Small intestine (tissue), 7 donors: ENCODE data around the gene FANCI. TPM values are rescaled to one million over a fixed set of nuclear protein-coding genes. Genes with fewer than 3 reads are reported as not detected.
"Not testable (repeated sequence)": the region's sequence is repeated elsewhere in the genome, so short reads cannot be mapped to it uniquely, and the experiment has no call there.

Experiments used
- DNase-seq, 2 donors: peaks; one replicate each; pipeline versions ENCODE4 v3.0.0 to v3.0.0-alpha.2; 2013
- FAIRE-seq: peaks from 2 replicates; lab custom pipeline; 2012; peaks lifted over from hg19 to GRCh38; lab: Jason Lieb, UNC
- H3K27ac ChIP-seq, 3 donors: one replicate each; pipeline ENCODE4 v1.5.1; 2013; ENCODE audit warnings: low read length in 2 of 3, mild to moderate bottlenecking in 2 of 3, control low read depth in 1 of 3, inconsistent platforms in 1 of 3, low read depth in 1 of 3, moderate library complexity in 1 of 3
- H3K27me3 ChIP-seq, 3 donors: one replicate each; pipeline ENCODE4 v1.6.1; 2013; ENCODE audit warnings: low read length in 3 of 3, inconsistent platforms in 1 of 3; ENCODE audit not compliant: control insufficient read depth in 3 of 3, insufficient read depth in 3 of 3
- H3K36me3 ChIP-seq, 3 donors: one replicate each; pipeline ENCODE4 v1.6.1; 2013; ENCODE audit warnings: low read length in 3 of 3, inconsistent platforms in 1 of 3, low read depth in 1 of 3, mild to moderate bottlenecking in 1 of 3, moderate library complexity in 1 of 3; ENCODE audit not compliant: control insufficient read depth in 3 of 3, insufficient read depth in 2 of 3
- H3K4me1 ChIP-seq, 3 donors: one replicate each; pipeline ENCODE4 v1.6.1; 2013; ENCODE audit warnings: low read length in 2 of 3, inconsistent platforms in 1 of 3, low read depth in 1 of 3, mild to moderate bottlenecking in 1 of 3, moderate library complexity in 1 of 3; ENCODE audit not compliant: control insufficient read depth in 3 of 3, insufficient read depth in 2 of 3
- H3K4me3 ChIP-seq, 3 donors: one replicate each; pipeline ENCODE4 v1.5.1; 2013; ENCODE audit warnings: low read length in 3 of 3, control low read depth in 1 of 3, inconsistent platforms in 1 of 3, low read depth in 1 of 3, mild to moderate bottlenecking in 1 of 3, moderate library complexity in 1 of 3
- H3K9me3 ChIP-seq, 2 donors: one replicate each; pipeline ENCODE4 v1.6.1; 2013; ENCODE audit warnings: low read depth in 1 of 2, low read length in 1 of 2; ENCODE audit not compliant: control insufficient read depth in 2 of 2, insufficient read depth in 1 of 2
- WGBS, 3 donors: extraction: QIAGEN DNeasy Blood & Tissue Kit; methylation state at CpG; one replicate each; pipeline ENCODE4 v1.1.7; 2013; 5-methylcytosine and 5-hydroxymethylcytosine counted together
- polyA plus RNA-seq, 4 donors: library from polyadenylated mRNA; stranded (reverse) in 3 of 4; unstranded in 1 of 4; fragments of 200-250 nt in 3 of 4; fragments of 120-200 nt in 1 of 4; gene quantifications; one replicate each; pipeline versions ENCODE4 v1.2.1 to v1.2.3, GENCODE V29; 2013
- donor health status: healthy with polysubstance abuse.
- donor health status: control.
- donor health status: control.
- donor health status: Bipolar disorder and iron deficiency.
- donor health status: healthy.

FANCI gene
- polyA plus RNA-seq, 4 donors: 1.6 to 21.6 (median 7.9) TPM

- Histone ChIP-seq H3K9me3 (no peaks in the 10 kb centered on the region), H3K4me1 (no peaks in the 10 kb centered on the region), H3K27me3 (no peaks in the 10 kb centered on the region), H3K4me3 (no peak overlapping the region), H3K36me3 (no peaks in the 10 kb centered on the region), H3K27ac (no peak overlapping the region)
- FAIRE-seq (no peak), DNase-seq (no peak)
- 82 to 87% (median 87%) methylated on average over 7 of the region's 7 CpGs for WGBS, 3 donors
These were observed 16.4 kb upstream of the FANCI start for GRCh38 chr15:89227425-89227824.

GRCh38 chr15:89230277-89230676, 13.5 kb upstream of the FANCI start:
- Histone ChIP-seq H3K27ac (no peak overlapping the region), H3K27me3 (no peaks in the 10 kb centered on the region), H3K9me3 (no peaks in the 10 kb centered on the region), H3K4me3 (no peak overlapping the region), H3K4me1 (no peaks in the 10 kb centered on the region), H3K36me3 (no peaks in the 10 kb centered on the region)
- 32 to 42% (median 37%) methylated on average over 5 of the region's 5 CpGs for whole genome bisulfite sequencing, 3 donors
- no peak for DNase-seq
- no peak for FAIRE-seq

- no peaks in the 10 kb centered on the region for H3K36me3 ChIP-seq
- H3K4me3 ChIP-seq: no peak overlapping the region
- no peaks in the 10 kb centered on the region for H3K4me1 ChIP-seq
- H3K27me3 ChIP-seq: no peaks in the 10 kb centered on the region
- H3K9me3 ChIP-seq: no peaks in the 10 kb centered on the region
- FAIRE-seq (no peak), DNase-seq (no peak)
- H3K27ac ChIP-seq: no peak overlapping the region
These were observed 11.9 kb upstream of the FANCI start for GRCh38 chr15:89231832-89232231.

- H3K4me1 ChIP-seq, H3K4me3 ChIP-seq, H3K27ac ChIP-seq, H3K36me3 ChIP-seq, FAIRE-seq, H3K27me3 ChIP-seq, H3K9me3 ChIP-seq, DNase-seq: not testable (repeated sequence)
- WGBS, 3 donors: 86 to 87% (median 87%) methylated on average over 12 of the region's 12 CpGs
These were observed 3.6 kb upstream of the FANCI start for GRCh38 chr15:89239883-89240810.

- H3K9me3 ChIP-seq: no peaks in the 10 kb centered on the region
- peak overlapping the region; percentile 67 to 77 (median 68) for H3K4me3 ChIP-seq
- no peaks in the 10 kb centered on the region for H3K36me3 ChIP-seq
- H3K4me1 ChIP-seq: peaks cover 0 to 7% (median 4%) of the 10 kb centered on the region in 3 donors
- peak in 1 of 2 donors; percentile 4 for DNase-seq
- no peaks in the 10 kb centered on the region for H3K27me3 ChIP-seq
- peak overlapping the region in 1 of 3 donors; percentile 36 for H3K27ac ChIP-seq
- FAIRE-seq: no peak
- 26 to 34% (median 28%) methylated on average over 20 of the region's 20 CpGs for WGBS, 3 donors
These were observed 611 bp upstream of the FANCI start for GRCh38 chr15:89243046-89243690.

GRCh38 chr15:89244574-89244903, 760 bp downstream of the FANCI start:
- Histone ChIP-seq H3K36me3 (peaks cover 0 to 4% (median 0%) of the 10 kb centered on the region in 3 donors), H3K9me3 (no peaks in the 10 kb centered on the region), H3K27me3 (no peaks in the 10 kb centered on the region), H3K4me1 (peaks cover 0 to 7% (median 4%) of the 10 kb centered on the region in 3 donors), H3K27ac (peak overlapping the region in 1 of 3 donors; percentile 7), H3K4me3 (peak overlapping the region; percentile 67 to 77 (median 68))
- no peak for DNase-seq
- 0 to 1% (median 1%) methylated on average over 6 of the region's 6 CpGs for WGBS, 3 donors
- no peak for FAIRE-seq

GRCh38 chr15:89247446-89247845, 3.7 kb downstream of the FANCI start:
- 69 to 74% (median 73%) methylated on average over 2 of the region's 2 CpGs for WGBS, 3 donors
- peaks cover 0 to 7% (median 4%) of the 10 kb centered on the region in 3 donors for H3K4me1 ChIP-seq
- peaks cover 0 to 4% (median 0%) of the 10 kb centered on the region in 3 donors for H3K36me3 ChIP-seq
- H3K27ac ChIP-seq: no peak overlapping the region
- DNase-seq: no peak
- H3K4me3 ChIP-seq: no peak overlapping the region
- no peak for FAIRE-seq
- no peaks in the 10 kb centered on the region for H3K27me3 ChIP-seq
- no peaks in the 10 kb centered on the region for H3K9me3 ChIP-seq

GRCh38 chr15:89248584-89248983, 4.8 kb downstream of the FANCI start:
- Histone ChIP-seq H3K36me3 (peaks cover 0 to 4% (median 0%) of the 10 kb centered on the region in 3 donors), H3K27ac (no peak overlapping the region), H3K9me3 (no peaks in the 10 kb centered on the region), H3K27me3 (no peaks in the 10 kb centered on the region), H3K4me1 (peaks cover 0 to 4% (median 2%) of the 10 kb centered on the region in 3 donors), H3K4me3 (no peak overlapping the region)
- FAIRE-seq (no peak), DNase-seq (no peak)
- WGBS, 3 donors: 96 to 100% (median 98%) methylated on average over 2 of the region's 2 CpGs
